Naive thymus-derived CD4-positive, alpha-beta T cell (primary cell): ENCODE results near the gene AOPEP. TPM values are rescaled to one million over a fixed set of nuclear protein-coding genes. Genes with fewer than 3 reads are reported as not detected.

ENCODE experiments used
- ATAC-seq: fragments of 150-1000 bp; cut with Tn5 transposase; 2 replicates; pipeline ENCODE4 v1.10.0; 2021; ENCODE audit warnings: mild to moderate bottlenecking, moderate library complexity
- CTCF ChIA-PET: fragments of 350-600 bp; sonication (Branson Sonifier 250); formaldehyde crosslinking; loops from one replicate; lab custom pipeline; 2021; ENCODE audit warnings: antibody characterized with exemption; lab: Charles Lee
- POLR2A ChIA-PET: fragments of 350-600 bp; sonication (Branson Sonifier 250); formaldehyde crosslinking; loops from one replicate; lab custom pipeline; 2021; ENCODE audit warnings: antibody characterized with exemption, inconsistent platforms; lab: Charles Lee
- DNase-seq, 9 donors: peaks; one replicate each; pipeline versions ENCODE4 v3.0.0 to v3.0.0-alpha.2; 2020 to 2022; ENCODE audit warnings: mixed read lengths in 1 of 9
- H3K27ac ChIP-seq: one replicate; pipeline ENCODE4 v1.7.0; 2013; ENCODE audit warnings: mild to moderate bottlenecking, low read depth, low read length, moderate library complexity
- H3K27me3 ChIP-seq, 2 donors: one replicate each; pipeline ENCODE4 v1.7.0; 2013; ENCODE audit warnings: low read length in 2 of 2, mild to moderate bottlenecking in 2 of 2, moderate library complexity in 2 of 2; ENCODE audit not compliant: control insufficient read depth in 2 of 2, insufficient read depth in 2 of 2
- H3K36me3 ChIP-seq, 3 experiments: 1 replicate in 2 of 3; 2 replicates in 1 of 3; pipeline ENCODE4 v1.7.0; 2013; ENCODE audit warnings: low read length in 3 of 3, mild to moderate bottlenecking in 3 of 3, moderate library complexity in 1 of 3; ENCODE audit not compliant: insufficient read depth in 3 of 3, control insufficient read depth in 2 of 3
- H3K4me1 ChIP-seq, 2 donors: one replicate each; pipeline ENCODE4 v1.7.0; 2013; ENCODE audit warnings: low read length in 2 of 2, mild to moderate bottlenecking in 2 of 2, moderate library complexity in 1 of 2; ENCODE audit not compliant: control insufficient read depth in 2 of 2, insufficient read depth in 2 of 2
- H3K4me3 ChIP-seq: 2 replicates; pipeline ENCODE4 v1.7.0; 2013; ENCODE audit warnings: mild to moderate bottlenecking, low read length
- H3K9me3 ChIP-seq, 3 experiments: 1 replicate in 2 of 3; 2 replicates in 1 of 3; pipeline ENCODE4 v1.7.0; 2013; ENCODE audit warnings: low read length in 3 of 3; ENCODE audit not compliant: control insufficient read depth in 2 of 3
- H3K27ac Mint-ChIP-seq, 9 donors: one replicate each; pipeline ENCODE4 v1.8.0; 2020 to 2022; ENCODE audit warnings: mixed read lengths in 9 of 9, mild to moderate bottlenecking in 8 of 9, moderate library complexity in 5 of 9, inconsistent platforms in 2 of 9
- H3K27me3 Mint-ChIP-seq, 5 donors: one replicate each; pipeline ENCODE4 v1.8.0; 2021 to 2022; ENCODE audit warnings: mixed read lengths in 5 of 5, mild to moderate bottlenecking in 1 of 5
- H3K36me3 Mint-ChIP-seq, 5 donors: one replicate each; pipeline ENCODE4 v1.8.0; 2020 to 2022; ENCODE audit warnings: mixed read lengths in 5 of 5, mild to moderate bottlenecking in 3 of 5, inconsistent platforms in 1 of 5
- H3K4me1 Mint-ChIP-seq, 7 donors: one replicate each; pipeline ENCODE4 v1.8.0; 2020 to 2022; ENCODE audit warnings: mixed read lengths in 7 of 7, mild to moderate bottlenecking in 3 of 7, inconsistent platforms in 1 of 7
- H3K4me3 Mint-ChIP-seq, 10 donors: one replicate each; pipeline ENCODE4 v1.8.0; 2020 to 2022; ENCODE audit warnings: mild to moderate bottlenecking in 10 of 10, mixed read lengths in 10 of 10, moderate library complexity in 6 of 10, inconsistent platforms in 2 of 10
- H3K9me3 Mint-ChIP-seq, 11 donors: one replicate each; pipeline ENCODE4 v1.8.0; 2020 to 2022; ENCODE audit warnings: mixed read lengths in 11 of 11, mild to moderate bottlenecking in 4 of 11, inconsistent platforms in 1 of 11, moderate library complexity in 1 of 11
- intact Hi-C, 2 donors: fragments of 100-400 bp; cut with micrococcal nuclease; formaldehyde crosslinking; loops; one replicate each; pipeline ENCODE4 v1.15.1; 2023
- polyA plus RNA-seq, 2 donors: library from polyadenylated mRNA; unstranded; fragments of 300-500 nt; fragmentation: Illumina TruSeq; gene quantifications; one replicate each; pipeline ENCODE4 v1.2.3, GENCODE V29; 2021
- total RNA-seq, 6 experiments: library from RNA in 5 of 6; stranded (reverse) in 5 of 6; gene quantifications; 1 replicate in 5 of 6; 2 replicates in 1 of 6; pipeline ENCODE4 v1.2.3 and lab custom pipeline; 2021 to 2026

Gene AOPEP
- total and polyA plus RNA-seq, 7 experiments from 2014 or later = 5.7 to 19.0 (median 13.6) TPM

- Mint-ChIP-seq H3K9me3 (no peaks in the 10 kb centered on the region), H3K27me3 (no peaks in the 10 kb centered on the region), H3K4me1 (peaks cover 9 to 35% (median 18%) of the 10 kb centered on the region in 7 donors), H3K27ac (peak overlapping the region in 1 of 9 donors; percentile 81), H3K36me3 (peaks cover 0 to 8% (median 0%) of the 10 kb centered on the region in 5 donors), H3K4me3 (peak overlapping the region in 5 of 10 donors; percentile 16 to 61 (median 30))
- Histone ChIP-seq H3K4me3 (no peak overlapping the region), H3K36me3 (no peaks in the 10 kb centered on the region), H3K27me3 (no peaks in the 10 kb centered on the region), H3K4me1 (peaks cover 0 to 3% of the 10 kb centered on the region in 2 donors), H3K27ac (no peak overlapping the region), H3K9me3 (no peaks in the 10 kb centered on the region)
- ChIA-PET POLR2A (no interaction called here), CTCF (no interaction called here)
- DNase-seq = no peak
- intact Hi-C loops = no loop called here
- peak; percentile 28 for ATAC-seq
Measured at GRCh38 chr9:95092262-95093072, 366.0 kb downstream of the AOPEP start.

DNA sequence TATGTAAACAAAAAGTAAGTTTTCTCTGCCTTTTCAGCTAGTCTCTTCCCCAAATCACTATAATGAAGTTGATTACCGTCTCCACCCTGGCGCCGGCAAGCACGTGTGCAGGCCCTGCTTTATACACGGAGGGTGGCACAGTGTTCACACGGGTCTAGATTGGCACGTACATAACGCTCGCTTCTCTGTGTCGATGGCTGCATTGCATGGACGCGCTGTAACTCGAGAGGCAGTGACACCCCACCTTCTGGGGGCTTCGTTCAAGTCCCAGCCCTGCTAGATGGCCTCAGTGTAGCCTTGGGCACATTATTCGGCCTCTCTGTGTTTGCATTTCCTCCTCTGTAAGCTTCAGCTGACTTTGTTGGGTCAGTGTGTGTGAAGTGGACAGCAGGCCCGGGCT, 367.1 kb downstream of the AOPEP start:
- Histone ChIP-seq H3K36me3 (no peaks in the 10 kb centered on the region), H3K9me3 (no peaks in the 10 kb centered on the region), H3K27ac (no peak overlapping the region), H3K4me1 (peaks cover 0 to 3% of the 10 kb centered on the region in 2 donors), H3K4me3 (no peak overlapping the region), H3K27me3 (no peaks in the 10 kb centered on the region)
- H3K9me3 Mint-ChIP-seq = no peaks in the 10 kb centered on the region
- ChIA-PET CTCF (no interaction called here), POLR2A (no interaction called here)
- no peaks in the 10 kb centered on the region for H3K27me3 Mint-ChIP-seq
- intact Hi-C loops = no loop called here
- DNase-seq (no peak), ATAC-seq (no peak)
- peaks cover 0 to 5% (median 0%) of the 10 kb centered on the region in 5 donors for H3K36me3 Mint-ChIP-seq
- H3K4me1 Mint-ChIP-seq = peaks cover 9 to 35% (median 18%) of the 10 kb centered on the region in 7 donors
- H3K27ac Mint-ChIP-seq = no peak overlapping the region
- no peak overlapping the region for H3K4me3 Mint-ChIP-seq

DNA sequence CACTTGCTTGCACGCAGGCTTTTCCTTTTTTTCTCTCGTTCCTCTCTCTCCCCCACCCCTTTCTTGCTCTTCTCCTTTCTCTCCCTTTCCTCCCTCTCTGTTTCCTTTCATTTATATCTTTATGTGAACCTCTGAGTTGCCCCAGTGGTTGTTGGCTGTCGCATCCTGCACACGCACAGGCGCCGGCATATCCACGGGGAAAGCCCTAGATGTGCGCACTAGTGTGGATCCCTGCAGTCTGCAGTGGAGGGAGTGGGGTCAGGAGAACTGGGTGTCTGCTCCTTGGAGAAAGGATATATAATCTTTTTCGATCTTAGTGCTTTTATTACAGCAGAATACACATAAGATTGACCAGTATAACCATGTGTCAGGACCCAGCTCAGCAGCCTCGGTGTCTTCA, 367.5 kb downstream of the AOPEP start:
- no peak overlapping the region for H3K4me3 ChIP-seq
- no peaks in the 10 kb centered on the region for H3K9me3 Mint-ChIP-seq
- H3K27ac Mint-ChIP-seq = no peak overlapping the region
- H3K9me3 ChIP-seq = no peaks in the 10 kb centered on the region
- no peak overlapping the region for H3K4me3 Mint-ChIP-seq
- ChIA-PET POLR2A (no interaction called here), CTCF (interaction anchor here (0.6 kb wide), 1 partner anchor 1902 kb away, joined by 7 read pairs; no protein-coding TSS in a partner anchor)
- H3K27me3 ChIP-seq = no peaks in the 10 kb centered on the region
- H3K4me1 ChIP-seq = peaks cover 0 to 3% of the 10 kb centered on the region in 2 donors
- H3K36me3 ChIP-seq = no peaks in the 10 kb centered on the region
- peaks cover 0 to 5% (median 0%) of the 10 kb centered on the region in 5 donors for H3K36me3 Mint-ChIP-seq
- intact Hi-C loops = no loop called here
- peaks cover 9 to 35% (median 18%) of the 10 kb centered on the region in 7 donors for H3K4me1 Mint-ChIP-seq
- H3K27ac ChIP-seq = no peak overlapping the region
- H3K27me3 Mint-ChIP-seq = no peaks in the 10 kb centered on the region
- DNase-seq (no peak), ATAC-seq (no peak)

GRCh38 chr9:95095641-95096355, 369.3 kb downstream of the AOPEP start:
- Histone ChIP-seq H3K27me3 (no peaks in the 10 kb centered on the region), H3K4me1 (peaks cover 0 to 3% of the 10 kb centered on the region in 2 donors), H3K36me3 (peaks cover 0 to 7% (median 0%) of the 10 kb centered on the region in 3 experiments), H3K9me3 (no peaks in the 10 kb centered on the region), H3K4me3 (no peak overlapping the region), H3K27ac (no peak overlapping the region)
- intact Hi-C loops = no loop called here
- H3K9me3 Mint-ChIP-seq = no peaks in the 10 kb centered on the region
- ChIA-PET POLR2A (no interaction called here), CTCF (interaction anchor here (1.1 kb wide), 1 partner anchor 315 kb away, joined by 3 read pairs; no protein-coding TSS in a partner anchor)
- DNase-seq (no peak), ATAC-seq (no peak)
- H3K27me3 Mint-ChIP-seq = no peaks in the 10 kb centered on the region
- H3K27ac Mint-ChIP-seq = no peak overlapping the region
- no peak overlapping the region for H3K4me3 Mint-ChIP-seq
- H3K4me1 Mint-ChIP-seq = peaks cover 9 to 35% (median 18%) of the 10 kb centered on the region in 7 donors
- H3K36me3 Mint-ChIP-seq = peaks cover 0 to 5% (median 0%) of the 10 kb centered on the region in 5 donors

- H3K4me1 Mint-ChIP-seq = peaks cover 9 to 33% (median 18%) of the 10 kb centered on the region in 7 donors
- no peak overlapping the region for H3K27ac Mint-ChIP-seq
- H3K4me3 ChIP-seq = no peak overlapping the region
- ChIA-PET CTCF (interaction anchor here (1.1 kb wide), 1 partner anchor 316 kb away, joined by 3 read pairs; no protein-coding TSS in a partner anchor), POLR2A (no interaction called here)
- H3K4me3 Mint-ChIP-seq = no peak overlapping the region
- H3K36me3 ChIP-seq = peaks cover 0 to 7% (median 0%) of the 10 kb centered on the region in 3 experiments
- no peak for ATAC-seq
- DNase-seq = no peak
- H3K9me3 ChIP-seq = no peaks in the 10 kb centered on the region
- no peaks in the 10 kb centered on the region for H3K9me3 Mint-ChIP-seq
- H3K4me1 ChIP-seq = peaks cover 0 to 3% of the 10 kb centered on the region in 2 donors
- no peak overlapping the region for H3K27ac ChIP-seq
- intact Hi-C loops = no loop called here
- peaks cover 0 to 5% (median 0%) of the 10 kb centered on the region in 5 donors for H3K36me3 Mint-ChIP-seq
- H3K27me3 ChIP-seq = no peaks in the 10 kb centered on the region
- no peaks in the 10 kb centered on the region for H3K27me3 Mint-ChIP-seq
Measured at GRCh38 chr9:95096381-95096780, 369.9 kb downstream of the AOPEP start.

GRCh38 chr9:95096807-95097206, 370.3 kb downstream of the AOPEP start:
- H3K4me3 ChIP-seq = no peak overlapping the region
- H3K4me1 Mint-ChIP-seq = peaks cover 8 to 29% (median 16%) of the 10 kb centered on the region in 7 donors
- DNase-seq (no peak), ATAC-seq (no peak)
- ChIA-PET CTCF (interaction anchor here (1.1 kb wide), 1 partner anchor 316 kb away, joined by 3 read pairs; no protein-coding TSS in a partner anchor), POLR2A (no interaction called here)
- no peaks in the 10 kb centered on the region for H3K27me3 Mint-ChIP-seq
- H3K4me1 ChIP-seq = peaks cover 0 to 3% of the 10 kb centered on the region in 2 donors
- H3K9me3 Mint-ChIP-seq = no peaks in the 10 kb centered on the region
- no peaks in the 10 kb centered on the region for H3K9me3 ChIP-seq
- H3K4me3 Mint-ChIP-seq = no peak overlapping the region
- peaks cover 0 to 7% (median 0%) of the 10 kb centered on the region in 3 experiments for H3K36me3 ChIP-seq
- no peak overlapping the region for H3K27ac ChIP-seq
- no peak overlapping the region for H3K27ac Mint-ChIP-seq
- no peaks in the 10 kb centered on the region for H3K27me3 ChIP-seq
- H3K36me3 Mint-ChIP-seq = peaks cover 0 to 5% (median 0%) of the 10 kb centered on the region in 5 donors
- intact Hi-C loops = no loop called here
